Measurements from ENCODE around the gene CD58.
A peak's percentile ranks its signal among the peaks of the same experiment; 100 is the strongest.
"Not testable (repeated sequence)": the region's sequence is repeated elsewhere in the genome, so short reads cannot be mapped to it uniquely, and the experiment has no call there.

The CD58 gene

GRCh38 chr1:116569776-116570357, 959 bp downstream of the CD58 start:
- DNase-seq = peak; percentile 72

- no peak for DNase-seq
Observed at GRCh38 chr1:116569381-116569670, 1.5 kb downstream of the CD58 start.

DNA sequence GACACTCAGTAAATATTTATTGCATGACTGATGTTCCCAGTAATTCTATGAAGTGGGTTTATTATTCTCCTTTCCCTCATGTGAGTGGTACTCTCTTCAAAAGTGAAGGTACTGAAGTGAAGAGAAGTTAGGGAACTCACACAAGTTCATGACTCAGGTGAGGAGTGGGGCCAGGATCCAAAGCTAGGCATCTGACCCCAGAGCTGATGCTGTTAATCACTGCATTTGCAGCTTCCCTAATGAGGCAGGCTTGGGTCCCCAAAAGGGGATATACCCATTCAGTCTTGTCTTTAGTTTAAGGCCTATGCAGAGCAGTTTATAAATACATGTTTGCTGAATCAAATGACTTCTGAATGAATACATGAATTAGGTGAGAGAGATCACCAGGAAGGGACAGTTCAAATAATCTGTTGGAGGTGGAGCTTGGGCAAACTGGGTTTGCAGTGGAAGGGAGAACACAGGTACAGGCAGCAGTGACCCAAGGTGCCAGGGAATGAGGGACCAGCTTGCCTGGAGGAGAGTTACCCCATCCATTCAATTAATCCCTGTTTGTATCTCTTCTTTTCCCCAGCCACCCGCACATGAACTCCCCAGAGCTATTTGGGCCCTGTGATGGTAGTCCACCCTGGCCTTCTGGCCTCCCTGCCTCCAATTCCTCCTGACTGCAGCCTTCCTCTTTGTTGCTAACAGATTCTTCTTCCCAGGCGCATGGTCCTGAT, 2.0 kb downstream of the CD58 start:
- DNase-seq = no peak

GRCh38 chr1:116567790-116568661, 2.8 kb downstream of the CD58 start:
- DNase-seq = no peak

GRCh38 chr1:116565222-116565621, 5.6 kb downstream of the CD58 start:
- no peak for DNase-seq

DNA sequence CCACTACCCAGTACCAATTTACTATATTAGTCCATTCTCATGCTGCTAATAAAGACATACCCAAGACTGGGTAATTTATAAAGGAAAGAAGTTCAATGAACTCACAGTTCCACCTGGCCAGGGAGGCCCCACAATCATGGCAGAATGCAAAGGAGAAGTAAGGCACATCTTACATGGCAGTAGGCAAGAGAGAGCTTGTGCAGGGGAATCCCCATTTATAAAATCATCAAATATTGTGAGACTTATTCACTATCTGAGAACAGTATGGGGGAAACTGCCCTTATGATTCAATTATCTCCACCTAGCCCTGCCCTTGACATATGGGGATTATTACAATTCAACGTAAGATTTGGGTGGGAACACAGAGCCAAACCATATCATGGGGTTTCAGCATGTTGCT, 6.4 kb downstream of the CD58 start:
- no peak for DNase-seq

DNA sequence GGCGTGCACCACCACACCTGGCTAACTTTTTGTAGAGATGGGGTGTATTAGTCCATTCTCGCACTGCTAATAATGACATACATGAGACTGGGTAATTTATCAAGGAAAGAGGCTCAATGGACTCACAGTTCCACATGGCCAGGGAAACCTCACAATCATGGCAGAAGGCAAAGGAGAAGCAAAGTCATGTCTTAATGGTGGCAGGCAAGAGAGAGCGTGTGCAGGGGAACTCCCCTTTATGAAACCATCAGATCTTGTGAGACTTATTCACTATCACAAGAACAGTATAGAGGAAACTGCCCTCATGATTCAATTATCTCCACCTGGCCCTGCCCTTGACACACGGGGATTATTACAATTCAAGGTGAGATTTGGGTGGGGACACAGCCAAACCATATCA, 8.4 kb downstream of the CD58 start:
- DNase-seq = not testable (repeated sequence)

DNA sequence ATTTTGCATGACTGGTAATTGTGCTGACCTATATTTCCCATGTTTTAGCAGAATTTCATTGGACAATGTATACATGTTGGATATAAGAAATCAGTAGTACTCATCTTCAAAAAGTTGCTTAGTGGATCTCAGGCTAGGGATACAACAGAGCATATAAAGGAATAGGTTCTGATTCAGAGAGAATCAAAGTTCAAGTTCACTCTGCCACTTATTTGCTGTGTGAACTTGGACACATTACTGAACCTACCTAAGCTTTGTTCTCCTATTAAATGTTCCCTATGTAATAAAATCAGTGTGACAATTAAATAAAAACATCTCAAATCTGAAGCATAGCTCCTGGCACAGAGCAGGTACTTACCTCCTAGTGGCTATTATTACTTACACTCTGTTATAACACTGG, 9.3 kb downstream of the CD58 start:
- DNase-seq = no peak

DNA sequence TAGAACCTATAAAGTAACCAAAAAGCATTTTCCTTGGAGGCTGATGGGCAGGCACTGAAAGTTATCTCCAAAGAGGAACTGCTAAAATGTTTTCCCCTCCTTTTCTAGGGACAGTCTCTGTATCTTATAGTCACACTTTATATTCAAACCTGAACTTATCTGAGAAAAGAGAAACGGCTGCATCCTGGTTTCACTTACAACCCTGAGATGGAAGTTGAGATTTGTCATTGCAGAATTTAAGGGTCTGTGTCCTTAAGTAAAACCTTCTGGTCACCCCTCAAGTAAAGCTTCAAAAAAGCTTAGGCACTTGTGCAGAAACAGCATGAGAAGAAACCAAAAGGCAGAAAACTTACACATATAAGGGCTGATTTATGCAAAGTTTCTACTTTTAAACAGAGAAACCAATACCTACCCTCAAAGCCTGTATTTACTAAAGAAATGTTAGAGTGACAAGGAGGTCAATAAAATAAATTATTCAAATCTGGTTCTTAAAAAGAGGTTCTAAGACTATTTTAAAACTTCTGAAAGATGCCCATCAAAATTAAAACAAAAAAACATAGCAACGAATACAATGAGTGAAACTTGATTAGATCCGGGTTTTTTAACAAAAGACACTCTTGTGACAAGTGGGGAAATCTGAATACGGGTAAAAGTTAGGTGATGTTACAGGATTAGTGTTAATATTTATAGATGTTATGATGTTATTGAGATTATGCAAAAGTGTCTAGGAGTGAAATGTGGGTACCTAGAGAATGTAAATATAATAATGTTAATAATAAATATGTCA, 9.9 kb downstream of the CD58 start:
- DNase-seq = no peak

DNA sequence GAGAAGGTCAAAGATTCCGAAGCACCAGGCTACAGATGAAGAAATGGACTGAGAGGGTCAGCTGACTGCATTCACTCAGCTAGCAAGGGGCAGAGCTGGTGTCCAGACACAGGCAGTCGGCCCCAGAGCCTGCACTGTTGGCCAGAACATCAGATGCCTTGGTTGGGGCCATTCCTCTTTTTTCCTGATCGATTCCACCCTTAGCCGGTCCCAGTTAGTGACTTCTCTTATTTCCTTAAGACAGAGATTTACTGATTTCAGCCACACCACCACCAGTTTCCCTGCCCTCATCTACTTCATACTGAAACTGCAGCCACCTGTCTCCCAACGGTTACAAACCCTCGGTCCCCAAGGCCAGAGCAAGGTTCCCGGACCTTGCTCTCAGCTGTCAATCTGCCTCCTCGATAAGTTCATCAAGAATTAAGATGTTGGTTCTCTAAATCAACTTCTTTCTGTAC, 11.5 kb downstream of the CD58 start:
- no peak for DNase-seq

- no peak for DNase-seq
Observed at GRCh38 chr1:116558571-116558970, 12.3 kb downstream of the CD58 start.

DNA sequence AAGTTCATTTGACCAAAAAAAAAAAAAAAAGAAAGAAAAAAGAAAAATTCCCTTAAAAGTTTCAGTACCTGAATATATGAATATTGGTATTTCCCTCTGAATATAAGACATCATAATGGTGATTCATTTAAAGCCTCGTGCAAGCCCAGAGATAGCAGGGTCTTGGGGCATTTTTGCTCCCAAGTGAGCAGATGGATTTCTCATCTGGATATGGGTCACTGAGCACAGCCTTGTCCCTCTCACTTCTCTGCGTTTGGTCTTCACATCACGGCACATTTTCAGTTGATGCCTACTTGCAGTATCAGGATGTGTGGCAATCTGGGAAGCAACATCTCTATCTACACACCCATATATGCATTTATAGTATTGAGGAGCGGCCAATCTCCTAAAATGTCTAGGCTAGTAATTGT, 12.7 kb downstream of the CD58 start:
- no peak for DNase-seq

DNA sequence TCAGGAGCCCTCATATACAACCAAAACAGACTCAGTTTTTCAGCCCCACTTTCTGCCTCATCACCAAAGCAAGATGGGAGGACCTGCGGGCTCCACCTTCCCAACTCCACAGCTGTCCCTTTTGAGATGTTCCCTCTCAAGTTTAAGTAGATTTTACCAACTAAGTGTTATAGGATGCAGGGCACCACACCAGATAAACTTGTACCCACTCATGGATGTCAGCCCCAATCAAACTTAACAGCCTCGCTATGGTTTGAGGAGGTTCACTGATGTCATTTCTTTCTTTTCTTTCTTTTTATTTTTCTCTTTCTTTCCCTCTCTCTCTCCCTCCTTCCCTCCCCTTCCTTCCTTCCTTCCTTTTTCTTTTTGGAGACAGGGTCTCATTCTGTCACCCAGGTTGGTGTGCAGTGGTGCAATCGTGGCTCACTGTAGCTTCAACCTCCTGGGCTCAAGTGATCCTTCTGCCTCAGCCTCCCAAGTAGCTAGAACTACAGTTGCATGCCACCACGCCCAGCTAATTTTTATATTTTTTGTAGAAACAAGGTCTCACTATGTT, 13.4 kb downstream of the CD58 start:
- no peak for DNase-seq

- DNase-seq = peak; percentile 75
Observed at GRCh38 chr1:116556289-116557006, 14.4 kb downstream of the CD58 start.

- DNase-seq = no peak
Observed at GRCh38 chr1:116554924-116555323, 15.9 kb downstream of the CD58 start.

DNA sequence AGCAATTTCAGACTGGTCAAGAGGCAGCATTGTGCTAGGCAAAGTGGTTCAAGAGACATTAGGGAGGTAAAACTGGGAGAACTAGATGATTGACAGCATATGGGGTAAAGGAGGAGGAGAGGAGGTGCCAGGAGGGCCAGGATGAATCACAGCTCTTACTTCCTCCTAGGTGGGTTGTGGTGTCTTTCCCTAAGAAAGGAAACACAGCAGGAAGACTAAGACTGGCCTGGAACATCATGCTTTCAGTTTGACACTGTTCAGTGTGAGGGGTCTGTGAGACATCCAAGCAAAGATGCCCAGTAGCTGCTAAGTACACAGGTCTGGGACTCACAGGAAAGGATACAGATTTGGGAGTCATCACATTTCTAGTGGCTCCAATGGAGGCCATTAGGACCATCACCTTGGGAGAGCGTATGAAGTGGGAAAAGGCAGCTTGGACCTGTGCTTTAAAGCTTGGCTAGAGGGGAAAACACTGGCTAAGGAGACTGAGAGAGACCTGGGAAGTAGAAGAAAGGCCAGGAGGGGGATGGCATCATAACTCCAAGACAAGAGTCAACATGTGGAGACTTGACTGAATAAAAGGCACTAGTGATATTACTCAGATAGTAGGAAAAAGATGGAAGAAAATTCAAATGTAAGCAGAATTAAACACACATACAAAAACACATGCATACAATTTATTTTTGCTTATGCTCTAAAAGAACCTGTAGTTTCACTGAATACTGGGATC, 17.3 kb downstream of the CD58 start:
- DNase-seq = no peak

- DNase-seq = no peak
Observed at GRCh38 chr1:116546354-116546977, 24.4 kb downstream of the CD58 start.

GRCh38 chr1:116545359-116545705, 25.5 kb downstream of the CD58 start:
- DNase-seq = no peak

DNA sequence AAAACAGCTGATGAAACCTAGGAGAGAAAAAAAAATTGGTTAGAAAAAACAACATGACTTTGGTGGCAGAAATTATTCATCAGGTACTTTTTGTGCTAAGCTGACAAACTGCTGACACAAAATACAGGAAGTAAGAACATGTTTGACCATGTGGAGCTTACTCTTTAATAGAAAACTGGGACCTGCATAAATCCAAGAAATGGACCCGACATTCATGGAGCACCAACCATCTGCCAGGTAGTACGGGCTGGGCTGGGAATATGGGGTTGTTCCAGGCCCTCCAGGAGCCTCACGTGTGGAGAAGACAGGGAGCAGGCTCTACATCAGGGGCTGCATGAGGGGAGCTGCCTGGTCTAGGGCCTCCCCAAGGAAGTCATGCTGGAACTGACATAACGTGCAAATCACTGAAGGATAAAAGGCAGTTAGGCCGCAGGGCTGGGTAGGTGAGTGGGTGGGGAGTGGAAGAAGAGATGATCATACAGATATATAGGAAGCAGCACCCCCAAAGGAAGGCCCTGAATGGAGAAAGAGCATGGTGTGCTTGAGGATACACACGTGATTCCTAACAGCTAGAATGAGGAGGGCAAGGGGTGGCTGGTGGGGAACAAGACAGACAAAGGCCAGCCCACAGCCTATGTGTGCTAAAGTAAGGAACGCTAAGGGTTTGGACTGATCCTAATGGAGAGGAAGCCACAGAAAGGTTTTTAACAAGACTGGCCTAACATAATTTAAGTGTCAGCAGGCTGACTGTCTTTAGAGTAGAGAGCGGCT, 26.1 kb downstream of the CD58 start:
- DNase-seq = no peak

DNA sequence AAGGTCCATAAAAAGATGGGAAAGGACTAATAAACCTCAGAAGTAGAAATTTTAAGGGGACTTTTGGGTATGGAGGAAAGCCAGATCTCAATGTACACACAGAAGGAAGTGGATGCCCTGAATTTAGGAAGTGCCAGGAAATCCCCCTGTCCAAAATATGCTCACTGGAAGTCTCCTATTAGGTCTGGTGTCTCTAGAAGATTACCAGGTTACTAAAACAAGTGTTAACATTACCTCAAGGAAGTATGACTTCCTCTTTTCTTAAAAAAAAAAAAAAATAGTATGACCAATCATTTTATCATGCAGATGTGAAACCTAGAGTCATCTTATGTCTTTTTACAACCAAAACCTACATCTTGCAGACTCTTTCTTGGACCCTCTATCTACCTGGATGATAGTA, 30.7 kb downstream of the CD58 start:
- DNase-seq = peak; percentile 24
